Endothelial cell of umbilical vein (primary cell): ENCODE data around the gene RAP1GAP2. TPM values are rescaled to one million over a fixed set of nuclear protein-coding genes. Genes with fewer than 3 reads are reported as not detected.

Experiments used
- BruUV-seq: library from RNA; stranded (reverse); fragments of 400-500 nt; replicated peaks from 2 replicates; lab custom pipeline; 2021; lab: Mats Ljungman, UMichigan
- CTCF ChIA-PET: fragments of 300-600, 350-600 bp; sonication (Branson Sonifier 250); formaldehyde crosslinking; loops from one replicate; lab custom pipeline; 2021; ENCODE audit warnings: antibody characterized with exemption, inconsistent platforms; lab: Charles Lee
- POLR2A ChIA-PET: fragments of 300-600, 350-600 bp; sonication (Branson Sonifier 250); formaldehyde crosslinking; loops from one replicate; lab custom pipeline; 2021; ENCODE audit warnings: antibody characterized with exemption, inconsistent platforms; lab: Charles Lee
- DNase-seq: peaks from one replicate; pipeline ENCODE4 v3.0.0-alpha.2; 2011; ENCODE audit warnings: low read depth, low spot score
- FAIRE-seq: peaks from 2 replicates; lab custom pipeline; 2011; peaks lifted over from hg19 to GRCh38; lab: Jason Lieb, UNC
- H2AFZ ChIP-seq: 2 replicates; pipeline ENCODE4 v1.6.0; 2012; ENCODE audit warnings: low read depth, low read length, control low read depth, inconsistent platforms
- H3K27ac ChIP-seq: 2 replicates; pipeline ENCODE4 v1.5.1; 2011; ENCODE audit warnings: low read depth, mild to moderate bottlenecking, control low read depth, low read length, moderate library complexity; ENCODE audit not compliant: insufficient read depth
- H3K27me3 ChIP-seq, 2 experiments: 2 replicates each; pipeline versions ENCODE4 v1.6.0 to v1.6.1; 2011; ENCODE audit warnings: low read length in 2 of 2, mixed read lengths in 1 of 2; ENCODE audit not compliant: control insufficient read depth in 2 of 2, insufficient read depth in 2 of 2
- H3K36me3 ChIP-seq, 2 experiments: 2 replicates in 1 of 2; 3 replicates in 1 of 2; pipeline ENCODE4 v1.5.1; 2011; ENCODE audit warnings: low read length in 2 of 2, mild to moderate bottlenecking in 1 of 2, moderate library complexity in 1 of 2; ENCODE audit not compliant: control insufficient read depth in 2 of 2, insufficient read depth in 2 of 2; ENCODE audit errors: extremely low read depth in 1 of 2
- H3K4me1 ChIP-seq: 3 replicates; pipeline ENCODE4 v1.5.1; 2011; ENCODE audit warnings: mild to moderate bottlenecking, low read length; ENCODE audit not compliant: control insufficient read depth, insufficient read depth; ENCODE audit errors: extremely low read depth
- H3K4me2 ChIP-seq: 2 replicates; pipeline ENCODE4 v1.6.1; 2011; ENCODE audit warnings: low read length, control low read depth, mixed read lengths; ENCODE audit not compliant: insufficient read depth
- H3K4me3 ChIP-seq, 3 experiments: fragments of 200-600 bp in 1 of 3; sonication (generic), shearing (Covaris generic) in 1 of 3; replicated peaks in 1 of 3; 2 replicates each; pipeline ENCODE4 v1.5.1; 2011 to 2016; ENCODE audit warnings: control low read depth in 3 of 3, low read length in 3 of 3, mild to moderate bottlenecking in 2 of 3, inconsistent platforms in 1 of 3, low read depth in 1 of 3, moderate library complexity in 1 of 3; ENCODE audit not compliant: insufficient read depth in 1 of 3
- H3K79me2 ChIP-seq: 2 replicates; pipeline ENCODE4 v1.6.0; 2012; ENCODE audit warnings: low read length, inconsistent platforms; ENCODE audit not compliant: control insufficient read depth, insufficient read depth
- H3K9ac ChIP-seq: replicated peaks from 2 replicates; pipeline ENCODE3; 2011; ENCODE audit warnings: low read length, control low read depth; ENCODE audit not compliant: insufficient read depth; ENCODE audit errors: extremely low read depth
- H3K9me1 ChIP-seq: replicated peaks from 3 replicates; pipeline ENCODE4 v1.6.0; 2011; ENCODE audit warnings: mild to moderate bottlenecking, low read length; ENCODE audit not compliant: control insufficient read depth, insufficient read depth; ENCODE audit errors: extremely low read depth
- H3K9me3 ChIP-seq: replicated peaks from 2 replicates; pipeline ENCODE4 v1.5.1; 2012; ENCODE audit warnings: low read length, inconsistent platforms; ENCODE audit not compliant: control insufficient read depth, insufficient read depth
- H4K20me1 ChIP-seq: replicated peaks from 2 replicates; pipeline ENCODE3; 2011; ENCODE audit warnings: mild to moderate bottlenecking, low read length; ENCODE audit not compliant: control insufficient read depth, insufficient read depth; ENCODE audit errors: extremely low read depth
- EZH2 ChIP-seq: IDR thresholded peaks from 2 replicates; pipeline ENCODE4 v1.6.1; 2012; ENCODE audit warnings: borderline replicate concordance, low read depth, mild to moderate bottlenecking, moderate library complexity, low read length, inconsistent platforms; ENCODE audit not compliant: severe bottlenecking
- FOS ChIP-seq: IDR thresholded peaks from 2 replicates; pipeline ENCODE4 v1.6.1; 2011; ENCODE audit warnings: mild to moderate bottlenecking, low read length, moderate library complexity, borderline replicate concordance; ENCODE audit not compliant: insufficient read depth
- GATA2 ChIP-seq: IDR thresholded peaks from 2 replicates; pipeline ENCODE4 v1.7.0; 2011; ENCODE audit warnings: low read depth, mild to moderate bottlenecking, moderate library complexity, mixed read lengths, low read length; ENCODE audit not compliant: insufficient read length, insufficient read depth
- JUN ChIP-seq: IDR thresholded peaks from 2 replicates; pipeline ENCODE4 v1.6.1; 2011; ENCODE audit warnings: borderline replicate concordance, low read depth; ENCODE audit not compliant: insufficient read length, insufficient read depth
- MYC ChIP-seq: IDR thresholded peaks from one replicate; pipeline ENCODE4 v1.6.1; 2011; ENCODE audit warnings: mild to moderate bottlenecking, low read depth, low read length
- POLR2A ChIP-seq: IDR thresholded peaks from 2 replicates; pipeline ENCODE4 v1.6.1; 2012; ENCODE audit warnings: low read depth, mild to moderate bottlenecking, control low read depth, low read length
- POLR2AphosphoS5 ChIP-seq: IDR thresholded peaks from 2 replicates; pipeline ENCODE4 v1.6.1; 2012; ENCODE audit warnings: low read depth, mild to moderate bottlenecking, control low read depth, low read length, moderate library complexity; ENCODE audit not compliant: insufficient read depth
- dilution Hi-C: fragments of 300-500 bp; cut with MboI; formaldehyde crosslinking; loops from one replicate; pipeline ENCODE4 v1.15.0; 2019; ENCODE audit warnings: low sequenced_read_pairs; ENCODE audit not compliant: extremely low pct_ligation_motif_present
- intact Hi-C: fragments of 100-400 bp; cut with micrococcal nuclease; formaldehyde crosslinking; loops from one replicate; pipeline ENCODE4 v1.10.0; 2022
- polyA plus RNA-seq, 4 experiments: library from polyadenylated mRNA; depleted of rRNA in 3 of 4; stranded (reverse) in 3 of 4; unstranded in 1 of 4; fragments of >200 nt; gene quantifications; 2 replicates each; pipeline versions ENCODE4 v1.2.1 to v1.2.3, GENCODE V29; 2011 to 2012; ENCODE audit warnings: missing spikeins in 1 of 4
- total RNA-seq: library from RNA; stranded (reverse); gene quantifications from 2 replicates; pipeline ENCODE4 v1.2.3, GENCODE V29; 2021
- TF ChIP-seq, protein P1 (sequence below): IDR thresholded peaks from 2 replicates; pipeline ENCODE4 v1.6.1; 2011; ENCODE audit not compliant: insufficient read depth, insufficient read length
- TF ChIP-seq, protein P2 (sequence below), 2 donors: IDR thresholded peaks; 1 replicate in 1 of 2; 2 replicates in 1 of 2; pipeline ENCODE4 v1.5.1; 2011; ENCODE audit warnings: low read length in 2 of 2, mild to moderate bottlenecking in 2 of 2, moderate library complexity in 2 of 2, control low read depth in 1 of 2, inconsistent platforms in 1 of 2, low read depth in 1 of 2; ENCODE audit not compliant: insufficient read depth in 1 of 2; ENCODE audit errors: extremely low read depth in 1 of 2

Gene RAP1GAP2
- total and polyA plus RNA-seq, 2 donors (not counting 3 experiments of a cell fraction or from before 2014, with no cell fraction given) = 1.4 to 3.6 TPM

DNA sequence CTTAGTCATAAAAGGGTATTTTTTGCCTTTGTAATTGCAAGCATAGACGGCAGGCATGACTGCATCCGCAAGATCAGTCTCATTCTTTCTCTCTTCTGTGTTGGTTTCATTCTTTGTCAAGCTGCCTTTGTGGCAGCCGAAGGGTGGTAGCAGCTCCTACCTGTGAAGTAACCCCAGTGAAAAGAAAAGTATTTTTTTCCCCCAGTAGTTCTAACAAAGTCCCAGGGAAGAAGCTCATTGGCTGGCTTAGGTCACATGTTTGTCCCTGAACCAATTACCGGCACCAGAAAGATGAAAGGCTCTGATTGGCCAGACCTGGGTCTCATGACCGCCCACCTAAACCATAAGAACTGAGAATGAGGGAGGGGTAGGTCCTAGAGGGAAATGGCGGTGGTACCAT, 110.7 kb downstream of the RAP1GAP2 start:
- POLR2A ChIA-PET = no interaction called here

DNA sequence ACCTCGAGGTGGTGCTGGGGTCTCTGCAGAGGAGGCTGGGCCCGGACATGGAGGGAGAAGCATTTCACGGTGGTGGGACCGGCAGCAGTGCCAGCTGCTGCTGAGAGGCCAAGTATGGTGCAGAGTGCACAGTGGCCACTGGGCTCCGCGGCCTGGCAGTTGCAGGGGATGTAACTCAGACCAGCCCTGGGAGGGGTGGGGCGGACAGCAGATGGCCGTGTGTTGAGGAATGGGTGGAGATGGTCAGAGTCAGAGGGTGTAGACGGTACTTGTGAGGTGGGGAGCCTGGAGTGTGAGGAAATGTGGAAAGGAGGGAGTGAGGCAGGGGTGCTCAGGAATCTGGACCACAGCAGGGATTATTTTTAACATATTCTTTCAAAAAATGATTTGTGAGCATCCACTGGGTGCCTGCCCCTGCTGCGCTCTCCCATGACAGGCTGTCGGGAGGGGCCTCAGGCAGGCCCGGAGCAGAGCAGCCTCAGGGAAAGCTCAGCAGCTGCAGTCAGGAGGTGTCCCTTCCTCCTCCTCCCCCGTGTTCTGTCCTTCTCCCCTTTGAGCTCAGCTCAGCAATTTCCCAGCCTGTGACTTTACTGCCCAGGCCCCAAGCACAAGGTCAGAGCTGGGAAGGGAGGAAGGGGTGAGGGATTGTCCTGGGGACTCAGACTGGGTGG, 113.1 kb downstream of the RAP1GAP2 start:
- no peak overlapping the region for H3K27ac ChIP-seq
- no peak overlapping the region for H3K4me3 ChIP-seq
- H3K79me2 ChIP-seq = no peaks in the 10 kb centered on the region
- ChIA-PET CTCF (interaction anchor here (1.1 kb wide), 1 partner anchor 103 kb away, joined by 3 read pairs; no protein-coding TSS in a partner anchor), POLR2A (no interaction called here)
- H3K36me3 ChIP-seq = no peaks in the 10 kb centered on the region
- H4K20me1 ChIP-seq = no peaks in the 10 kb centered on the region
- H3K4me1 ChIP-seq = no peaks in the 10 kb centered on the region
- dilution Hi-C loops = no loop called here
- H3K9me1 ChIP-seq = no peaks in the 10 kb centered on the region
- DNase-seq (no peak), FAIRE-seq (no peak)
- H3K27me3 ChIP-seq = no peaks in the 10 kb centered on the region
- H3K9ac ChIP-seq = no peak overlapping the region
- no peaks in the 10 kb centered on the region for H3K9me3 ChIP-seq
- H3K4me2 ChIP-seq = no peak overlapping the region
- TF ChIP-seq, protein P1, sequence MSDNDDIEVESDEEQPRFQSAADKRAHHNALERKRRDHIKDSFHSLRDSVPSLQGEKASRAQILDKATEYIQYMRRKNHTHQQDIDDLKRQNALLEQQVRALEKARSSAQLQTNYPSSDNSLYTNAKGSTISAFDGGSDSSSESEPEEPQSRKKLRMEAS = no peak
- TF ChIP-seq POLR2A (no peak), JUN (no peak), POLR2AphosphoS5 (no peak), FOS (no peak), GATA2 (no peak), MYC (no peak)
- TF ChIP-seq, protein P2, sequence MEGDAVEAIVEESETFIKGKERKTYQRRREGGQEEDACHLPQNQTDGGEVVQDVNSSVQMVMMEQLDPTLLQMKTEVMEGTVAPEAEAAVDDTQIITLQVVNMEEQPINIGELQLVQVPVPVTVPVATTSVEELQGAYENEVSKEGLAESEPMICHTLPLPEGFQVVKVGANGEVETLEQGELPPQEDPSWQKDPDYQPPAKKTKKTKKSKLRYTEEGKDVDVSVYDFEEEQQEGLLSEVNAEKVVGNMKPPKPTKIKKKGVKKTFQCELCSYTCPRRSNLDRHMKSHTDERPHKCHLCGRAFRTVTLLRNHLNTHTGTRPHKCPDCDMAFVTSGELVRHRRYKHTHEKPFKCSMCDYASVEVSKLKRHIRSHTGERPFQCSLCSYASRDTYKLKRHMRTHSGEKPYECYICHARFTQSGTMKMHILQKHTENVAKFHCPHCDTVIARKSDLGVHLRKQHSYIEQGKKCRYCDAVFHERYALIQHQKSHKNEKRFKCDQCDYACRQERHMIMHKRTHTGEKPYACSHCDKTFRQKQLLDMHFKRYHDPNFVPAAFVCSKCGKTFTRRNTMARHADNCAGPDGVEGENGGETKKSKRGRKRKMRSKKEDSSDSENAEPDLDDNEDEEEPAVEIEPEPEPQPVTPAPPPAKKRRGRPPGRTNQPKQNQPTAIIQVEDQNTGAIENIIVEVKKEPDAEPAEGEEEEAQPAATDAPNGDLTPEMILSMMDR (IDR thresholded peaks at IDR 0.05; ENCODE audit: extremely low read depth in 1 of 2, insufficient read depth in 1 of 2, low read depth in 1 of 2, low read length in 2 of 2) = no peak
- no peak overlapping the region for H2AFZ ChIP-seq
- no TSS peak for BruUV-seq
- intact Hi-C loops = no loop called here

More for the DNA sequence above, 110.7 kb downstream of the RAP1GAP2 start:
- H3K4me2 ChIP-seq = no peak overlapping the region
- no peaks in the 10 kb centered on the region for H3K4me1 ChIP-seq
- TF ChIP-seq MYC = no peak
- TF ChIP-seq EZH2 = no peak
- no peak for TF ChIP-seq FOS
- no peak for TF ChIP-seq GATA2
- TF ChIP-seq POLR2AphosphoS5 = no peak
- TF ChIP-seq JUN = no peak
- no peak overlapping the region for H3K9ac ChIP-seq
- DNase-seq = no peak
- H3K27me3 ChIP-seq = no peaks in the 10 kb centered on the region
- FAIRE-seq = no peak
- no peaks in the 10 kb centered on the region for H3K36me3 ChIP-seq
- H3K9me1 ChIP-seq = no peaks in the 10 kb centered on the region
- BruUV-seq = no TSS peak
- dilution Hi-C loops (no loop called here), intact Hi-C loops (no loop called here)
- H2AFZ ChIP-seq = no peak overlapping the region
- no peaks in the 10 kb centered on the region for H3K9me3 ChIP-seq
- no peaks in the 10 kb centered on the region for H4K20me1 ChIP-seq
- H3K27ac ChIP-seq = no peak overlapping the region
- no peak overlapping the region for H3K4me3 ChIP-seq
- H3K79me2 ChIP-seq = no peaks in the 10 kb centered on the region
- CTCF ChIA-PET = no interaction called here
